Caco-2 (cell line): ENCODE results near the gene ASTN1. TPM values are rescaled to one million over a fixed set of nuclear protein-coding genes. Genes with fewer than 3 reads are reported as not detected.

ENCODE experiments used
- Bru-seq: library from RNA; stranded (reverse); fragments of 400-500 nt; gene quantifications from one replicate; lab custom pipeline; 2021; lab: Mats Ljungman, UMichigan
- BruChase-seq, 2 experiments: library from RNA; stranded (reverse); fragments of 400-500 nt; gene quantifications; one replicate each; lab custom pipeline; 2021; lab: Mats Ljungman, UMichigan
- BruUV-seq: library from RNA; stranded (reverse); fragments of 400-500 nt; replicated peaks from 2 replicates; lab custom pipeline; 2021; lab: Mats Ljungman, UMichigan
- CTCF ChIA-PET: fragments of 300-600 bp; sonication (Branson Sonifier 250); formaldehyde crosslinking; loops from one replicate; lab custom pipeline; 2022; ENCODE audit warnings: antibody characterized with exemption; lab: Charles Lee
- POLR2A ChIA-PET: fragments of 300-600 bp; sonication (Branson Sonifier 250); formaldehyde crosslinking; loops from one replicate; lab custom pipeline; 2022; ENCODE audit warnings: antibody characterized with exemption; lab: Charles Lee
- DNase-seq, 2 experiments: peaks; one replicate each; pipeline versions ENCODE4 v3.0.0 to v3.0.0-alpha.2; 2020 to 2022
- H3K27me3 ChIP-seq: replicated peaks from 2 replicates; pipeline ENCODE4 v1.6.0; 2011; ENCODE audit warnings: low read length; ENCODE audit not compliant: control insufficient read depth, insufficient read depth
- H3K36me3 ChIP-seq: 2 replicates; pipeline ENCODE4 v1.5.1; 2011; ENCODE audit warnings: low read length; ENCODE audit not compliant: control insufficient read depth, insufficient read depth
- H3K4me1 ChIP-seq: fragments of 250-450 bp; sonication (Bioruptor Pico); 2 replicates; pipeline ENCODE4 v1.5.1; 2020; ENCODE audit warnings: mild to moderate bottlenecking
- H3K4me3 ChIP-seq: 2 replicates; pipeline ENCODE4 v1.5.1; 2011; ENCODE audit warnings: low read depth, mild to moderate bottlenecking, control low read depth, low read length
- H3K9me3 ChIP-seq: fragments of 250-450 bp; sonication (Bioruptor Pico); 2 replicates; pipeline ENCODE4 v1.5.1; 2020; ENCODE audit warnings: mild to moderate bottlenecking, moderate library complexity
- H3K27ac Mint-ChIP-seq: one replicate; pipeline ENCODE4 v1.8.0; 2022; ENCODE audit warnings: mixed read lengths; ENCODE audit not compliant: unreplicated experiment
- H3K27me3 Mint-ChIP-seq: one replicate; pipeline ENCODE4 v1.8.0; 2022; ENCODE audit warnings: mixed read lengths; ENCODE audit not compliant: insufficient read depth, unreplicated experiment
- H3K36me3 Mint-ChIP-seq: one replicate; pipeline ENCODE4 v1.8.0; 2022; ENCODE audit warnings: mild to moderate bottlenecking, mixed read lengths; ENCODE audit not compliant: insufficient read depth, unreplicated experiment
- H3K4me1 Mint-ChIP-seq: one replicate; pipeline ENCODE4 v1.8.0; 2022; ENCODE audit warnings: low read depth, mixed read lengths; ENCODE audit not compliant: unreplicated experiment
- H3K4me3 Mint-ChIP-seq: one replicate; pipeline ENCODE4 v1.8.0; 2022; ENCODE audit warnings: mild to moderate bottlenecking, moderate library complexity, mixed read lengths; ENCODE audit not compliant: unreplicated experiment
- H3K9me3 Mint-ChIP-seq: one replicate; pipeline ENCODE4 v1.8.0; 2022; ENCODE audit warnings: mixed read lengths; ENCODE audit not compliant: unreplicated experiment
- CTCF ChIP-seq, 2 experiments: fragments of 200-600 bp in 1 of 2; IDR thresholded peaks; 1 replicate in 1 of 2; 2 replicates in 1 of 2; pipeline versions ENCODE4 v1.5.1 to v1.8.0; 2011 to 2022; ENCODE audit warnings: antibody characterized with exemption in 1 of 2, control low read depth in 1 of 2, inconsistent platforms in 1 of 2, low read depth in 1 of 2, low read length in 1 of 2, mild to moderate bottlenecking in 1 of 2, moderate library complexity in 1 of 2; ENCODE audit not compliant: insufficient read depth in 1 of 2, severe bottlenecking in 1 of 2, unreplicated experiment in 1 of 2
- intact Hi-C: fragments of 100-400 bp; cut with micrococcal nuclease; formaldehyde crosslinking; loops from one replicate; pipeline ENCODE4 v1.10.0; 2022; ENCODE audit not compliant: unreplicated experiment
- long read RNA-seq: library from polyadenylated mRNA; stranded (forward); transcript quantifications from one replicate; pipeline ENCODE4 v2.0.0, GENCODE V29; 2022
- total RNA-seq: library from RNA; stranded (reverse); gene quantifications from 2 replicates; pipeline ENCODE4 v1.2.3, GENCODE V29; 2022

ASTN1 gene
- not detected in 2 replicates for total RNA-seq
- percentile 0 among the genes with signal in this experiment for Bru-seq, nascent RNA
- percentile 0 among the genes with signal in this experiment for BruChase-seq, experiment 1, labeled RNA remaining after a 2-hour chase
- percentile 0 among the genes with signal in this experiment for BruChase-seq, experiment 2, labeled RNA remaining after a 6-hour chase
- long read RNA-seq: 0 reads

GRCh38 chr1:177164380-177165068, at the start of gene ASTN1:
ASTN1 (minus strand) TSS chr1:177164712; CDS start chr1:177164676, 36 bp downstream.
- intact Hi-C loops: no loop called here
- Mint-ChIP-seq H3K36me3 (peaks cover 4% of the 10 kb centered on the region), H3K4me3 (no peak within 1 kb of the TSS), H3K27ac (no peak within 1 kb of the TSS), H3K4me1 (no peaks in the 10 kb centered on the region), H3K9me3 (no peaks in the 10 kb centered on the region), H3K27me3 (peaks cover 11% of the 10 kb centered on the region)
- no peak for DNase-seq
- CTCF ChIA-PET: interaction anchor here (0.6 to 0.7 kb wide), 2 partner anchors 65 to 268 kb away, joined by 8 to 9 read pairs; no protein-coding TSS in a partner anchor
- no peak for TF ChIP-seq CTCF (IDR thresholded peaks at IDR 0.05; ENCODE audit: insufficient read depth in 1 of 2, low read depth in 1 of 2, low read length in 1 of 2, severe bottlenecking in 1 of 2, unreplicated experiment in 1 of 2)
- no TSS peak for BruUV-seq
- POLR2A ChIA-PET: no interaction called here
- no peaks in the 10 kb centered on the region for H3K36me3 ChIP-seq
- H3K9me3 ChIP-seq: no peaks in the 10 kb centered on the region
- H3K4me1 ChIP-seq: no peaks in the 10 kb centered on the region
- no peak within 1 kb of the TSS for H3K4me3 ChIP-seq
- H3K27me3 ChIP-seq: no peaks in the 10 kb centered on the region

GRCh38 chr1:177211231-177211630, 46.7 kb upstream of the ASTN1 start:
- ChIA-PET CTCF (no interaction called here), POLR2A (no interaction called here)
- no peak for TF ChIP-seq CTCF (IDR thresholded peaks at IDR 0.05; ENCODE audit: insufficient read depth in 1 of 2, low read depth in 1 of 2, low read length in 1 of 2, severe bottlenecking in 1 of 2, unreplicated experiment in 1 of 2)
- peaks cover 6% of the 10 kb centered on the region for H3K9me3 Mint-ChIP-seq
- no peak overlapping the region for H3K4me3 Mint-ChIP-seq
- no peak for DNase-seq
- Histone ChIP-seq H3K36me3 (no peaks in the 10 kb centered on the region), H3K4me3 (no peak overlapping the region), H3K9me3 (no peaks in the 10 kb centered on the region), H3K4me1 (no peaks in the 10 kb centered on the region), H3K27me3 (no peaks in the 10 kb centered on the region; the same call in 1 of the 2 replicates)
- intact Hi-C loops: no loop called here
- H3K36me3 Mint-ChIP-seq: no peaks in the 10 kb centered on the region
- peaks cover 2% of the 10 kb centered on the region for H3K27me3 Mint-ChIP-seq
- H3K4me1 Mint-ChIP-seq: no peaks in the 10 kb centered on the region
- no TSS peak for BruUV-seq
- no peak overlapping the region for H3K27ac Mint-ChIP-seq

- Histone ChIP-seq H3K36me3 (no peaks in the 10 kb centered on the region), H3K9me3 (no peaks in the 10 kb centered on the region), H3K4me3 (no peak overlapping the region), H3K4me1 (no peaks in the 10 kb centered on the region), H3K27me3 (no peaks in the 10 kb centered on the region; the same call in 1 of the 2 replicates)
- H3K27ac Mint-ChIP-seq: no peak overlapping the region
- BruUV-seq: no TSS peak
- peaks cover 2% of the 10 kb centered on the region for H3K27me3 Mint-ChIP-seq
- no peak for TF ChIP-seq CTCF (IDR thresholded peaks at IDR 0.05; ENCODE audit: insufficient read depth in 1 of 2, low read depth in 1 of 2, low read length in 1 of 2, severe bottlenecking in 1 of 2, unreplicated experiment in 1 of 2)
- no peak for DNase-seq
- no peak overlapping the region for H3K4me3 Mint-ChIP-seq
- no peaks in the 10 kb centered on the region for H3K9me3 Mint-ChIP-seq
- ChIA-PET CTCF (no interaction called here), POLR2A (no interaction called here)
- intact Hi-C loops: no loop called here
- no peaks in the 10 kb centered on the region for H3K4me1 Mint-ChIP-seq
- H3K36me3 Mint-ChIP-seq: no peaks in the 10 kb centered on the region
Observed at GRCh38 chr1:177210071-177210470, 45.6 kb upstream of the ASTN1 start.
